ENCODE results near the gene MAF. TPM values are rescaled to one million over a fixed set of nuclear protein-coding genes. Genes with fewer than 3 reads are reported as not detected.

Gene MAF
- polyA plus RNA-seq, 1 donor from 2014 or later: 2.1 TPM

GRCh38 chr16:79625738-79626137, 25.2 kb upstream of the MAF start:
- H3K36me3 ChIP-seq (ENCODE audit: insufficient read depth, low read length): no peaks in the 10 kb centered on the region
- no peaks in the 10 kb centered on the region for H3F3A ChIP-seq (ENCODE audit: insufficient read depth, low read length, poor library complexity, severe bottlenecking)
- H3K4me3 ChIP-seq (ENCODE audit: low read length): no peak overlapping the region
- no peak overlapping the region for H3K4me2 ChIP-seq (ENCODE audit: low read length)
- no peaks in the 10 kb centered on the region for H4K20me1 ChIP-seq (ENCODE audit: insufficient read depth)
- H3K27ac ChIP-seq (ENCODE audit: low read length): no peak overlapping the region
- no peaks in the 10 kb centered on the region for H3K27me3 ChIP-seq (ENCODE audit: insufficient read depth, low read depth, low read length)
- H3K9me3 ChIP-seq (ENCODE audit: low read length): no peaks in the 10 kb centered on the region
- no peak overlapping the region for H2AFZ ChIP-seq (ENCODE audit: low read depth, low read length)
- no peak overlapping the region for H3K9ac ChIP-seq (ENCODE audit: low read length)
- H3K9me2 ChIP-seq (ENCODE audit: insufficient read depth, low read length): no peaks in the 10 kb centered on the region
- no peak for TF ChIP-seq REST (IDR thresholded peaks at IDR 0.05; ENCODE audit: borderline replicate concordance)
- TF ChIP-seq POLR2AphosphoS5 (IDR thresholded peaks at IDR 0.05): no peak
- TF ChIP-seq RAD21 (conservative IDR thresholded peaks at IDR 0.05): no peak
- TF ChIP-seq EZH2 (IDR thresholded peaks at IDR 0.05; ENCODE audit: borderline replicate concordance, insufficient read depth, low read length, poor library complexity, severe bottlenecking): no peak
- TF ChIP-seq SMC3 (conservative IDR thresholded peaks at IDR 0.05; ENCODE audit: poor library complexity): no peak
- no peak for TF ChIP-seq TAF1 (IDR thresholded peaks at IDR 0.05; ENCODE audit: low read depth)
- TF ChIP-seq EP300 (conservative IDR thresholded peaks at IDR 0.05; ENCODE audit: poor library complexity, severe bottlenecking): no peak
- no peak for TF ChIP-seq CTCF (IDR thresholded peaks at IDR 0.05; ENCODE audit: poor library complexity, severe bottlenecking)
- no peak for TF ChIP-seq MXI1 (conservative IDR thresholded peaks at IDR 0.05; ENCODE audit: poor library complexity, severe bottlenecking)
- no peaks in the 10 kb centered on the region for H3K79me2 ChIP-seq (replicated peaks; ENCODE audit: insufficient read depth, low read length)

GRCh38 chr16:79623824-79624223, 23.3 kb upstream of the MAF start:
- H3K36me3 ChIP-seq (ENCODE audit: insufficient read depth, low read length): no peaks in the 10 kb centered on the region
- H3K4me2 ChIP-seq (ENCODE audit: low read length): no peak overlapping the region
- H3K27ac ChIP-seq (ENCODE audit: low read length): no peak overlapping the region
- no peaks in the 10 kb centered on the region for H3K9me3 ChIP-seq (ENCODE audit: low read length)
- no peaks in the 10 kb centered on the region for H3K9me2 ChIP-seq (ENCODE audit: insufficient read depth, low read length)
- no peaks in the 10 kb centered on the region for H3F3A ChIP-seq (ENCODE audit: insufficient read depth, low read length, poor library complexity, severe bottlenecking)
- no peak overlapping the region for H3K9ac ChIP-seq (ENCODE audit: low read length)
- no peaks in the 10 kb centered on the region for H4K20me1 ChIP-seq (ENCODE audit: insufficient read depth)
- H3K27me3 ChIP-seq (ENCODE audit: insufficient read depth, low read depth, low read length): no peaks in the 10 kb centered on the region
- no peaks in the 10 kb centered on the region for H3K79me2 ChIP-seq (replicated peaks; ENCODE audit: insufficient read depth, low read length)
- H3K4me3 ChIP-seq (ENCODE audit: low read length): no peak overlapping the region
- H2AFZ ChIP-seq (ENCODE audit: low read depth, low read length): no peak overlapping the region
- TF ChIP-seq REST (IDR thresholded peaks at IDR 0.05; ENCODE audit: borderline replicate concordance): no peak
- no peak for TF ChIP-seq RAD21 (conservative IDR thresholded peaks at IDR 0.05)
- TF ChIP-seq EZH2 (IDR thresholded peaks at IDR 0.05; ENCODE audit: borderline replicate concordance, insufficient read depth, low read length, poor library complexity, severe bottlenecking): no peak
- TF ChIP-seq TAF1 (IDR thresholded peaks at IDR 0.05; ENCODE audit: low read depth): no peak
- no peak for TF ChIP-seq CTCF (IDR thresholded peaks at IDR 0.05; ENCODE audit: poor library complexity, severe bottlenecking)
- TF ChIP-seq EP300 (conservative IDR thresholded peaks at IDR 0.05; ENCODE audit: poor library complexity, severe bottlenecking): no peak
- TF ChIP-seq SMC3 (conservative IDR thresholded peaks at IDR 0.05; ENCODE audit: poor library complexity): no peak
- TF ChIP-seq MXI1 (conservative IDR thresholded peaks at IDR 0.05; ENCODE audit: poor library complexity, severe bottlenecking): no peak
- no peak for TF ChIP-seq POLR2AphosphoS5 (IDR thresholded peaks at IDR 0.05)
